IPS-NIHi7 (cell line): Measurements from ENCODE around the gene ATXN1.
A peak's percentile ranks its signal among the peaks of the same experiment; 100 is the strongest.

ENCODE experiments used
- DNase-seq: peaks from one replicate; pipeline ENCODE4 v3.0.0; 2012; ENCODE audit warnings: mixed read lengths; ENCODE audit errors: extremely low spot score

ATXN1 gene

DNA sequence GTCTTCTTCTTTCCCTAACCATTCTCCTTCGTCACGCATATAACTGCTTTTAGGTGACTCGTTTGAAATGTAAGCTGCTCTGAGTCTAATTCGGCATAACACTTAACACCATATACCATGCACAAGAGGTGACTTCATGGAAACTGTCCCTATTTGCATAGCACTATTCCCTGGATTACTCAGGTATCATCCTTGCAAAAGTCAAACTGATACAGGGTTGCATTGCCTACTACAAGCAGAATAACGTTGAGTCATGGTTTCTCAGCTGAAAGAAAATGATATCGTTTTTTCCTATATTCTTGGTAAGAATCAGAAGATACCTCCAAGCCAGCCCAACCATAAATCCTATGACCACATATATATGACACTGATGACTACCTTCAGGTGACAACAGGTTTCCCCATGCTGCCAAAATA, 227.5 kb downstream of the ATXN1 start:
- no peak for DNase-seq

DNA sequence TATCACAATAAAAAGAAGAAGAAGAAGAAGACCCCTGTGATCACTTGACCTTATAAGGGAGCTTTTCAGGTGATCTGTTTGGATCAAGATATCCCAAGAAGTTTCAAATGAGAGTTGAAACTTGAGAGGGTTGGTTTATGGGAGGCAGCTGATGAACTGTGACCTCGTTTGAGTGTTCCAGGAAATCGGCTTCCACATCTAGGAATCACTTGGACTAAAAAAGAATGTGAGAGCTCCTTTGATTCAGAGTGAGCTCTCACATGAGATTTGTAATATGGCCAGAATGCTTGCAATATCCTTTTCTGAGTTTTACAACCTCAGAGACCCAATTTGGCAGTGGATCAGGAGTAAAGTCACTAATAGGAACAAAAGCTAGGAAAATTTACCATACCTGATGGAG, 228.1 kb downstream of the ATXN1 start:
- no peak for DNase-seq

DNA sequence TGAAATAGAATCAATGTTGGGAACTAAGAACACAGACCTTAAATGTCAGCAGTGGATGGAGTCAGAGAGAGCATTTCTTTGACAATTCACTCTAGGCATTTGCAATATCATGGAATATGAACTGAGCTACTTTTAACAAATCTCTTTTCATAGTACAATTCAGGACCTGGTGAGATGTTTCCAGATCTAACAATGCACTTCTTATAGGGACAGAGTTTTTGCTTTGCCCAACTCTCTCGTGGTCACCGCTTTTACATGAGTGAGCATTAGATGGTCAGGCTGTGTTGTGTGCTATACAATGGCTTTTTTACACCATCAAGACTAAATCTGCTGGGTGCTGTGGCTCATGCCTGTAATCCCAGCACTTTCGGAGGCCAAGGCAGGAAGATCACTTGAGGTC, 233.6 kb downstream of the ATXN1 start:
- DNase-seq = no peak

DNA sequence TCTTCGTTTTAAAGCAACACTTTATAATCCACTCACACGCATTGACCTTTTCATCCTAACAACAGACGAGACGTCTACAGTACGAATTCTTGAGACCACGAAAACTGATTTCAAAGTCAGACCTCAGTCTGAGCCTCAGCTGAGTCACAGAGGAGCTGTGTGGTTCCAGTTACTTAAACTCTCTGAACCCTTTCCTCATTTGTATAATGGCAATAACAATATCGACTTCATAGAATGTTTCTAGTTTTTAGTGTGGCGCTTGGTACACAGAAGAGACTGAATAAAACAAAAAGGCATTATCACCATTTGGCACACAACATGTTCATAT, 236.9 kb downstream of the ATXN1 start:
- no peak for DNase-seq

DNA sequence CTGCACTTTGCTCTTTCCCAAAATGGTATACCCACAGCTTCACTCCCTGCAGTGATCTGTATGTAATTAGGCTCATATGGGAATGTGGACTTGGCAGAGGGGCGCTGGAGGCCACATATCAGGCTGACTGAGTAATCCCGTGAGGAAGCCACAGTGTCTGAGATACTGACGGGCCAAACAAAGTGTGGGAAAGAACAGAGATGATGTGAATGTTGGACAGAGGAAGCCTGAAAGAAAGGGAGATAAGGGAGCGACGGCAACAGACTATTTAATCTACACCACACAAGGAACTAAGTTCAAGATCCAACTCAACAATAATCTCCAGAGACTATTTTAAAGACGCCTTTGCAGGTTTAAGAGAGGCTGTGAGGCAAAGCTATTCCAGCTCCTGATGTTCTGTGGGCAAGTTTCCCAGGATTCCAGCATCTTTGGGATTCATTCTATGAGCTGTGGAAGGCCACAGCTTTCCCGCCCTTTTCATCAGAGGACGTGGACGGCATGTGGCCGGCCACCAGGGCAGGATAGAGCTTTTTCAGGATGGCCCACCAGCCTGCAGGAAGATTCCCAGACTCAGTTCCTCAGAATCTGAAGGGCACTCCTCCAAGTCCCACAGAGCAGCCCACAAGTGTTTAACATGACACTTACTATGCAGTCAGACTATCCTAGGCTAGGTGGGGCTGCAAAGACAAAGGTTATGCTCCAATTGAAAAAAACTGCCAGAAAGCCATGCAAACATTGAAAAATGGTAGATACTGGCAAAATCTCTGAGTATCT, 237.5 kb downstream of the ATXN1 start:
- DNase-seq = no peak

DNA sequence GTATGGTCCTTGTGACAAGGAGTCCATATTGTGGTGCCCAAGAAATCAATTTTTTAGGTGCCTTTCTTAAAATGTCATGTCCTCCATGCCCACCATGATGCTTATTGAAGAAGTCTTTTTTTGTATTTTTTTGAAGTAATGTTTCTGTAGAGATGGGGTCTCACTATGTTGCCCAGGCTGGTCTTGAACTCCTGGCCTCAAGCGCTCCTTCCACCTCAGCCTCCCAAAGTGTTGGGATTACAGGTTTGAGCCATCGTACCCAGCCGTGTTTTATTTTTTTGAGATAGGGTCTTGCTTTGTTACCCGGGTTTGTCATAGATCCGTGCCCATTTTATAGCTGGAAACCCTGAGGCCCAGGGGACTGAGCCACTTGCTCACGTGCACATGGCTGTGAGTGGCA, 238.3 kb downstream of the ATXN1 start:
- DNase-seq = no peak

DNA sequence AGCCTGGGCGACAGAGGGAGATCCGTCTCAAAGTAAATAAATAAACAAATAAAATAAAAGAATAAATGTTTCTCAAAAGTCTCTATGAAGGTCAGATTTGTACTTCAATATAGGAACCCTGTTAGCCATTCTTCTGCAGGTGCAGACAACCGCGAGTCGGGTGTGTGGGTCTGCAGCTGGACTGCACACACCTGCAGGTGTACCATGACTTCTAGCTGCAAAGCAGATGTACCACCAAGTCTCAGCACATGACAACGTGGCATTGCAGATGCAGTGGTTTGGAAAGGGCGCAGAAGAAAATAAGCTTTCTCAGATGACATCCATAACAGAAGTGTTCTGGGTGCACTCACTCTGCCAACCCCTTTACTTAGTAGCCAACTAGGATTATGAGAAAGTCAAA, 239.7 kb downstream of the ATXN1 start:
- no peak for DNase-seq

DNA sequence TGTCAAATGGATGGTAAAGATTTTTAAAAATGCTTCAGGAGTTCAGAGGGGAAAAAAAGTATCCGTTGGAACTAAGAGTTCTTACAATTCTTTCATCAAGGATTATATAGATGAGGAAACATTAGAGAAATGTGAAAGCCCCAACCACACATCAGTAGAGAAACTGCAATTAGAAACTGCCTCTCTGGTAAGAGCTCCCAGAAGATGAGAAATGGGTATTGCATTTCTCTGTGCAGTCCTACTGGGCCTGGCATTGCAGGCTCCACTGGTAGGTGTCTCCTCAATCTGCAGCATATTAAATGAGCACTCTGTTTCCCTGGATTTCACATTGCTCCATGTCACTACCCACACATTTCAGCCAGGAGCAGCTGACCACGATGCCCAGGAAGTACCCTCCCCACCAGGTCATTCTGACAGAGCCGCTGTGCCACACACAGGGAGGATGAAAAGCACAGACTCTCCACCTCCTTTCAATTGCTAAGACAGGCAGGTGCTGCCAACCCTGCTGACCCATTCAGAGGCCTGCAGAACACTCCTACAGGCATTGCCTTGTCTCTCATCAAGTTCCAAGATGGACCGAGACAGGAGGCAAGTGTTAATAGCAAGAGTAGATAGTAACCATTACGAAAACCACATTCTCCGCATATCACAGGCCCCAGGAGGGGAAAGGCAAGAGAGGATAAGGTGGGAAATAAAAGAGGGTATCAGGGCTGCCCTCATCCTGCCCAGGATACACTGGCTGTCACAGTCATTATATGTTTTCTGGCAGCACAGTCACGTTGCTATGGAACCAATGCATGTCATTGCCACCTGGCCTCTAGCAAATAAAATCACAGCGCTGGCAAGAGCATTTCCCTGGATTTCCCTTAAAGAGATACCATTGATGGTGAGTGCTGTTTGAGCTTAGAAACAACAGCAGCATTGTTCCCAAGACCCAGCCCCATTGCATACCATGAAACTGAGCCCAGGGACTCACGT, 241.7 kb downstream of the ATXN1 start:
- DNase-seq = no peak

DNA sequence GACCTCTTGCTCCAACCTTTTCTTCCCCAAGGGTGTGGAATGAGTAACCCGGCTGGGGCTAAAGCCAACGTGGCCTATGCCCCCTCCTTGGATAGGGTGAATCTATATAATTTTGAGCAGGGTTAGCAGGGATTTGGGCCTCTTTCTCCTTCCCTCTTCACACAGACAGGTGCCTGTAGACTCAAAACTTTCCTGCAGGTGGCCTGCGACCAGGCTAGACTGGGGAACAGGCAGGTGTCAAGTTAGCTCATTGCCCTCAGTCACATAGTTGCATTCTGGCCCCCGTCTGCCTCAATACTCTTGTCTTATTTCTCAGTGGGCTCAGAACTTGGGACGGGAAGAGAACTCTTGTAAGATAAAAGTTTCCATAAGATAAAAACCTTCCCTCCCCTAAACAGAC, 243.0 kb downstream of the ATXN1 start:
- peak; percentile 37 for DNase-seq

DNA sequence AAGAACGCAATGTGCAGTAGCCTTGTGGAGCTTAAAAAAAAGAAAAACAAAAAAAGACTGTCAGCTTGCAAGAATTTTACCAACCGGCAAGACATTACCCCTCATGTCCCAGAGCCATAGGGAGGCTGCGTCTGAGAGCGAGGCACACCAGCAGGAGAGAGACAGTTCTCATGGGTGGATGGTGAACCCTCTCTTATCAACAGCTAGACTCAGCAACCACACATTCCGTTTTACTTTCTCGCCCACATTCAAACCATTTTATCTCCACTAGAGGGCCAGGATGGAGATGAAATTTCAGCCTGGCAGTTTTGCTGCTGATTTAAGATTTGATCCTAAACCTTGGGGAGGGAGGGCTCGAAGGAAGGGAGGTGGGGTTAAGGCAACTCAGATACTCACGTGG, 247.0 kb downstream of the ATXN1 start:
- DNase-seq = peak; percentile 57

DNA sequence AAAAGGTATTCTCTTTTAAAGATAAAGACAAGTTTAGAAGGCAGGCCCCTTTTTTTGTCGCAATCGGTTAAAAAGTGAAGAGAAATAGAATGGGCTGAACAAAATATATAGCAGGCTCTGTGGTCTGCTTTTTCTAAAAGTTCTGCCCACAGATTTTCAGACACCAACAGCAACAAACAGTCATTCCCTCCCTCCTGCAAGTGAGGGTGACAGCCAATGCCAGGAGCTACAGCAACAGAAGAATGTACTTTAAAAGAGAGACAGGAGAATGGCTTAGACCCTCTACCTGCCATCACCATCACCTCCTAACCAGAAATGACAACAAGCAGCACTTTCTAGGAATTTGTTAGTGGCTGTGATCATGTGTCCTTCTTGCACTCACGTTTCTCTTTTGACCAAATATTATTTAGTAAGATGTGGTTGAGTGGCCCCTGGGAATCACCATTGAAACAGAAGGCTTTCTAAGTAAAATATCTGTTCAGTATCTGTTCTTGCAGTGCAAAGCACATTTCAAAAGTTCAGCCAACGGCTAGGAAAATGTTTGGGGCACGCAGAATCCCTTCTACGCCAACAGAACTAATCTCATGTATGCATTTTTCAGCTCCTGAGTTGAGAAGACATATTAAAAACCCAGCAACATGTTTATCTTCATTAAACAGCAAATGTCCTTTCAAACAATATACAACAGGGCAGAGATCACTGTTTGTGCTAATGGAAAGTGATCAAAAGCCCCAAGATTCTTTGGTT, 248.5 kb downstream of the ATXN1 start:
- no peak for DNase-seq

DNA sequence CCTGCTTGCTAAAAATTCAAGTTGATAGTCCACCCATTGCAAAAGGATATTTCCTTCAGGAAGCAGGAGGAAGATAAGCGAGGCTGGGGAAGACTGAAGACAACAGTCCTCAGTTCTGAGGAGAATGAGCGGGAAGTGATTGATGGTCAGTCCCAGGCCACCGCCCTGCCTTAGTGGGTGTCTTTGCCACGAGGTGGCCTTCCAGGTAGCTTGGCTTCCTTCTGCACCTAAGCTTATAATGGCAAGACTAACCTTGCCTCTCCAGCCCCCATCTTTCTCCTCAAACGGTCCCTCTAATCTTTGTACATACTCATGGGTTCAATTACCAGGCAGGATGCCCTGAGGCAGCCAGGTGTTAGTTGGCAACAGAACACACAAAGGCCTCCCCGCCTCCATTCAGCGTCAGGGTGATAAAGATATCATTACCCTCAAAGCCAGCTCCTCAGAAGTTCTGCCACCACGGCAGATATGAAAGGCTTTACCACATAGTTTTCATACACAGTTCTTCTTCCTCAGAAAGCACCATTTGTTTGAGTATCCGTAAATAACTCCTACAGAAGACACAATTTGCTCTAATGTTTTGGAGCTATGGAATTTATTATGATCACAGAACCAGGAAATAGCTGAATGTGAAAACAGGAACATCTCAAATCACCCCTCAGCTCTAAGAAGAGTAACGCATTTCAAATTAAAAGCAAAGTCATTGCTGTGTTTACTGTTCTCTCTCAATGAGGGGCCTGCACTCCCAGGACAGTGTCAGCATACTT, 249.4 kb downstream of the ATXN1 start:
- no peak for DNase-seq

DNA sequence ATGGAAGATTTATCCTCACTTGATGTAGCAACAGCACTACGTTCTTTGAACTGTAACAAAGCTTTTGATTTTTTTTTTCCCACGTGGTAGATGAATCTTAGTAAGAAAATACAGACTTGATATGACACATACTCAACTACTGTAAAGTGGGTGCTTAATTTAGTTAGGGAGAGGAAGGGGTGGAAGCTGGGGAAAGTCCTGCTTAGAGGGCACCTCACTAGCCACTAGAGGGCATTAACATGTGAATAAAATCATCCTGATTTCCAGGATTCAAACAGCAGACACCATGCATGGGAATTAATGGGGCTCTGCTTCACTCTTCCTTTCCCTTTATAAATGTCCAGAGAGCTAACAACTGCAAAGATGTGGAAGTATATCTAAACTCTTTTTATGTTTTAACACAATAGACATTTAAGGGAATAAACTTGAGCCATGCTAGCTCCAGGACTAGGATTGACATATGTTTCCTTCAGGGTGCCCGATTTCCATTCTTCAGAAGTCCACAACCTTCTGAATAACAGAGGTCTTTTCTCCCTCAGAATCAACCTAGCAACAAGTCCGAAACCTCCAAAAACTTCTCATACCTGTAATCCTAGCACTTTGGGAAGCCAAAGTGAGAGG, 250.1 kb downstream of the ATXN1 start:
- DNase-seq = peak; percentile 46

DNA sequence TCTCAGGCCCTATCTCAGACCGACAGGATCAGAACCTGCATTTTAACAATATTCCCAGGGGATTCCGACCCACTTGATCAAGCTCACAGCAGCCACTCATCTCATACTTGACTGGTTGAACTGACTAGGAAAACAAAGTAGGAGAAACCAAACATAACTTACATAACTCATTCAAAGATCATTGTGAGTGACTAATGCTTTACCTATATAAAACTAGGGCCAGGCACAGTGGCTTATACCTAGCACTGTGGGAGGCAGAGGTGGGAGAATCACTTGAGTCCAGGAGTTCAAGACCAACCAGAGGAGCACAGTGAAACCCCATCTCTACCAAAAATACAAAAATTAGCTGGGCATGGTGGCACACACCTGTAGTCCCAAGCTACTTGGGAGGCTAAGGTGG, 251.0 kb downstream of the ATXN1 start:
- DNase-seq = no peak

DNA sequence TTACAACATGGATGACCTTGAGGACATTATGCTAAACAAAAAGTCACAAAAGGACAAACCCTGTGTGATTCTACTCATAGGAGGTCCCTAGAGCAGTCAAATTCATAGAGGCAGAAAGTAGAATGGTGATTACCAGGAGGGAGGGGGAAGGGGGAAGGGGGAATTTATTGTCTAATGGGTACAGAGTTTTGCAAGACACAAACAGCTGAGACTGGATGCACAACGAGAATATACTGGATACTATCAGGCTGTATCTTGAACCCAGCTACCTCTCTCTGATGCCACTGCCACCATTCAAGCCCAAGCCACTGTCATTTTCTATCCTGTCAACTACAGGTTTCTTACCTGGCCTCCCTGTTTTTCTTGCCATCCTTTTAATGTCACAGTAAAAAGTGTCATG, 252.3 kb downstream of the ATXN1 start:
- no peak for DNase-seq

DNA sequence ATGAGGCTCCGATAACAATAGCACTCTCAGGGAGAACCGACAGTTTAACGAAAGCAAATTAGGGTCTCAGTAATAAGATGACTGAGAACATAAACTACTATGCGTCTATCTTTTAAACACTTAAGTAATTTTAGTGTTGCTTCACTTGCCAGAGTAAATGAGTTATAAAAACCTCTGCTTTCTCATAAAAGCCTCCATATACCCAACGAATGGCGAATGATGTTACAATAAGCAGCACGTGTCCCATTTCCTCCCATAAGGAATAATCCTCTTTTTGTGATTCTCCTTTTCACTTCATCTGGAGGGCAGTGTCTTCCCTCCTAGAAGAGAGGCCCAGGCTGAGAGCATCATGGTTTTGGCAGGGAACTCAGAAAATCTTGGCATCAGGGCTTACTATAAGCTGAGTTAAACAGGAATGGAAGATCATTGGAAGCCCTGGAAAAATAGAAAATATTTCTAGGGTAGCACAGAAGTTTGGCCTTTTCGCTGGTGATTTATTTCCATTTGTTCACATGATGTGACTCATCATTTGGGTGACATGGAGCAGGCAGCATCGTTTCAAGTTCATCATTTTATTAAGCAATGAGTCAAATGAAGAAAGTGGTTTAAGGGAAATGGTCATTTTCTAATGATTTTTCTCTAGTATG, 255.4 kb downstream of the ATXN1 start:
- no peak for DNase-seq

DNA sequence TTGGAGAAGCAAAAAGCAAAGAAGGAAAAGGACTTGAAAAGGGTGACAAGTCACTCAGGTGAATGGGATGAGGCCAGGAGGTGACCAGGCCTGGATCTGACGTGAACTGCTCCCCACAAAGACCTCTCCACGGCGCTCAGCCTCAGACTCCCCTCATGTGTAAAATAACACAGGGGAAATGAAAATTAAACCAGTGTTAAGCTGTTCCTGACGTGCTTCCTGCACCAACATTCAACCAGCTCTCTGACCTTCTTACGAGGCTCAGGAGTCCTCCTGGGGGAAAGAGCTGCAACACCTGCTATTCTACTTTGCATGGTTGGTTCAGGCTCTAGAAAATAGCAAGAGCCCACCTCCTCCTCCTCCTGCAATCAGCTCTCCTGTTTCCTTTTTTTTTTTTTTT, 256.7 kb downstream of the ATXN1 start:
- no peak for DNase-seq

DNA sequence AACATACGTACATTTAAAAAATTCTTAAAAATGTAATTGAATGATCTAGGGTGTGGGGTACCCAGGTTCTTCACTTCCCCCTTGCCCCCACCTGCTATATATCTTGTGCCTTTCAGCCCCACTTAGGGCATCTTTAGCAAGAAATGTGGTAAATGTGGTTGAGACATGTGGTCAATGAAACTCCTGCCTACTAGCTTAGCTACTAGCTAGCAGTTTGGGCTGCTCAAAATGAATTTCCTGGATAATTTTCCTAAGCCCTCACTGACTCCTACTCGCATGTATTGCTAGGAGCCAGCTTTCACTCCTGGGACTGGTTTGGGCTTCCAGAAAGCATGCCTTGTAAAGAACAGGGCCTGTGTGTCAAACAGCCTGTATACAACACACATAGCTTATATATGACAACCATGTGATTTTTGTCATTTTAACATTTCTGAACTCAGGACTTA, 257.3 kb downstream of the ATXN1 start:
- DNase-seq = no peak

DNA sequence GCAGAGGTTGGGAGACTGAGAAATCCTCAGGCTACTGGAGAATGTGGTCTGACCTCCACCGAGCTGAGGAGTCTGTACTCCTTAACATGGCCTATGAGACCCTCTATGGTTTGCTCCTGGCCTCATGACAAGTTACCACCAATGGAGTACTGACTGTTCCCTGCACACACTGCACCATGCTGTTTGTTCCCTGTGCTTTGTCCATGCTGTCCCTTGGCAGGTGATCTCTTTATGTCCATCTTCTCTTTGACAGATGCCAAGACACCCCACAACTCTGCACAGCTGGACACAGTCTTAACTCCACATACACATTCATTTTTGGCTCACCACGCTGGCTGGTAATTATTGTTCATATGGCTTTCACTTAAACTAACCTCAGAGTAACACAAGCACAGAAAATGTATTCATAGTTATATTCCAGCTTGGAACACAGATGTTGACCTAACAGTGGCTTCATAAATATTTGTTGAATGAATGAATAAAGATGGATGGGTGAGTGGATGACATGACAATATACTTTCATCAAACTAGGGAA, 258.0 kb downstream of the ATXN1 start:
- no peak for DNase-seq

DNA sequence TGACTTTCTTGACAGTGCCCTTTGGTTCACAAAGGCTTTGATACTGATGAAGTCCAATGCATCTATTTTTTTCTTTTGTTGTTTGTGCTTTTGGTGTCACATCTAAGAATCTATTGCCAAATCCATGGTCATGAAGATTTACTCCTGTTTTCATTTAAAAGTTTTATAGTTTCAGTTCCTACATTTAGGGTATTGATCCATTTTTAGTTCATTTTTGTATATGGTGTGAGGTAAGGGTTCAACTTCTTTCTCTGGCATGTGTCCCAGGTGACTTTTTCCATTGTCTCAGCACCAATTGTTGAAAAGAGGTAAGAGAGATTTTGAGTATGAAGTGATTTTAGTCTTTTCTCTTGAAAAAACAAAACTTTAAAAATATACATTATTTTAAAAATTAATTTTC, 262.3 kb downstream of the ATXN1 start:
- DNase-seq = no peak
